ENCODE data around the gene MAGEA10.

GRCh38 chrX:152177497-152178269 lies 39.3 kb upstream of the MAGEA10 start:
- TF ChIP-seq NFIC (IDR thresholded peaks at IDR 0.05) (no peak), EGR1 (IDR thresholded peaks at IDR 0.05) (no peak), ZBTB7A (IDR thresholded peaks at IDR 0.05; ENCODE audit: low read depth) (no peak), TAF1 (IDR thresholded peaks at IDR 0.05; ENCODE audit: low read depth) (no peak), REST (IDR thresholded peaks at IDR 0.05; ENCODE audit: low read depth) (no peak), MAX (IDR thresholded peaks at IDR 0.05) (no peak), RAD21 (IDR thresholded peaks at IDR 0.05; ENCODE audit: low read depth) (no peak), FOXM1 (IDR thresholded peaks at IDR 0.05; ENCODE audit: borderline replicate concordance, low read depth) (no peak), EP300 (IDR thresholded peaks at IDR 0.05; ENCODE audit: borderline replicate concordance) (no peak), TCF12 (IDR thresholded peaks at IDR 0.05; ENCODE audit: low read depth) (no peak), CREB1 (IDR thresholded peaks at IDR 0.05; ENCODE audit: low read depth) (no peak), USF1 (IDR thresholded peaks at IDR 0.05) (no peak), CEBPB (IDR thresholded peaks at IDR 0.05) (no peak)
